ENCODE measurements around the gene SHLD1.
A peak's percentile ranks its signal among the peaks of the same experiment; 100 is the strongest.
"Not testable (repeated sequence)": the region's sequence is repeated elsewhere in the genome, so short reads cannot be mapped to it uniquely, and the experiment has no call there.

The SHLD1 gene

DNA sequence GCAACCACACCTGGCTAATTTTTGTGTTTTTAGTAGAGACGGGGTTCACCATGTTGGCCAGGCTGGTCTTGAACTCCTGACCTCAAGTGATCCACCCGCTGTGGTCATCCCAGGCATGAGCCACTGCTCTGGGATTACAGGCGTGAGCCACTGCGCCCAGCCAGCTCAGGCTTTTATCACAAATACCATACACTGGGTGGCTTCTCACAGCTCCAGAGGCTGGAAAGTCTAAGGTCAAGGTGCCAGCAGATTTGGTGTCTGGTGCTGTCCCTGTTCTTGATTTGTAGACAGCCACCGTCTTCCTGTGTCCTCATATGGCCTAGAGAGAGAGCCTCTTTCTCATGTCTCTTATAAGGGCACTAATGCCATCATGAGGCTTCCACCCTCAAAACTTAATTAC is 25.9 kb downstream of the SHLD1 start:
- CTCF ChIA-PET = interaction anchor here (1.1 to 1.4 kb wide), 2 partner anchors 10 to 19 kb away, joined by 3 read pairs; no protein-coding TSS in a partner anchor
- Histone ChIP-seq H3K27me3 (replicated peaks in 2 of 5; ENCODE audit: control insufficient read depth in 4 of 5, insufficient read depth in 5 of 5, low read length in 4 of 5) (no peaks in the 10 kb centered on the region), H3K9me3 (ENCODE audit: control extremely low read depth in 1 of 5, control insufficient read depth in 4 of 5, insufficient read depth in 2 of 5, low read depth in 1 of 5, low read length in 4 of 5) (no peaks in the 10 kb centered on the region), H3K36me3 (ENCODE audit: control insufficient read depth in 4 of 4, insufficient read depth in 4 of 4, low read length in 3 of 4) (peaks cover 8 to 34% (median 21%) of the 10 kb centered on the region in 4 experiments), H3K27ac (ENCODE audit: insufficient read depth in 1 of 2, low read depth in 1 of 2, low read length in 2 of 2, poor library complexity in 1 of 2, severe bottlenecking in 2 of 2) (no peak overlapping the region), H3K4me1 (ENCODE audit: control extremely low read depth in 1 of 4, control insufficient read depth in 4 of 4, insufficient read depth in 4 of 4, low read length in 3 of 4) (no peaks in the 10 kb centered on the region), H3K4me3 (ENCODE audit: control insufficient read depth in 1 of 7, extremely low read depth in 1 of 7, insufficient read depth in 4 of 7, low read depth in 2 of 7, low read length in 6 of 7) (no peak overlapping the region)
- 92% methylated on average over 5 of the region's 5 CpGs for WGBS (ENCODE audit: insufficient coverage)
- POLR2A ChIA-PET = no interaction called here
- DNase-seq = no peak

- Histone ChIP-seq H3K9me3 (ENCODE audit: control extremely low read depth in 1 of 5, control insufficient read depth in 4 of 5, insufficient read depth in 2 of 5, low read depth in 1 of 5, low read length in 4 of 5) (no peaks in the 10 kb centered on the region), H3K4me1 (ENCODE audit: control extremely low read depth in 1 of 4, control insufficient read depth in 4 of 4, insufficient read depth in 4 of 4, low read length in 3 of 4) (no peaks in the 10 kb centered on the region), H3K27me3 (replicated peaks in 2 of 5; ENCODE audit: control insufficient read depth in 4 of 5, insufficient read depth in 5 of 5, low read length in 4 of 5) (no peaks in the 10 kb centered on the region), H3K27ac (ENCODE audit: insufficient read depth in 1 of 2, low read depth in 1 of 2, low read length in 2 of 2, poor library complexity in 1 of 2, severe bottlenecking in 2 of 2) (no peak overlapping the region), H3K4me3 (ENCODE audit: control insufficient read depth in 1 of 7, extremely low read depth in 1 of 7, insufficient read depth in 4 of 7, low read depth in 2 of 7, low read length in 6 of 7) (no peak overlapping the region), H3K36me3 (ENCODE audit: control insufficient read depth in 4 of 4, insufficient read depth in 4 of 4, low read length in 3 of 4) (peaks cover 9 to 27% (median 14%) of the 10 kb centered on the region in 4 experiments)
- no peak for DNase-seq
- WGBS (ENCODE audit: insufficient coverage) = 93% methylated on average over 3 of the region's 3 CpGs
- POLR2A ChIA-PET = no interaction called here
- CTCF ChIA-PET = no interaction called here
These were observed 29.1 kb downstream of the SHLD1 start for GRCh38 chr20:5779071-5779900.

- POLR2A ChIA-PET = no interaction called here
- CTCF ChIA-PET = interaction anchor here (9.7 to 11.4 kb wide), 2 partner anchors 211 to 250 kb away, joined by 74 to 112 read pairs; no protein-coding TSS in a partner anchor
- DNase-seq = peak in 1 of 3 donors; percentile 10
- H3K4me1 ChIP-seq (ENCODE audit: control extremely low read depth in 1 of 4, control insufficient read depth in 4 of 4, insufficient read depth in 4 of 4, low read length in 3 of 4) = no peaks in the 10 kb centered on the region
- 100% methylated on average over 2 of the region's 2 CpGs for WGBS (ENCODE audit: insufficient coverage)
- H3K27ac ChIP-seq (ENCODE audit: insufficient read depth in 1 of 2, low read depth in 1 of 2, low read length in 2 of 2, poor library complexity in 1 of 2, severe bottlenecking in 2 of 2) = peak overlapping the region in 1 of 2 experiments; percentile 7
- no peaks in the 10 kb centered on the region for H3K27me3 ChIP-seq (replicated peaks in 2 of 5; ENCODE audit: control insufficient read depth in 4 of 5, insufficient read depth in 5 of 5, low read length in 4 of 5)
- no peaks in the 10 kb centered on the region for H3K9me3 ChIP-seq (ENCODE audit: control extremely low read depth in 1 of 5, control insufficient read depth in 4 of 5, insufficient read depth in 2 of 5, low read depth in 1 of 5, low read length in 4 of 5)
- H3K4me3 ChIP-seq (ENCODE audit: control insufficient read depth in 1 of 7, extremely low read depth in 1 of 7, insufficient read depth in 4 of 7, low read depth in 2 of 7, low read length in 6 of 7) = no peak overlapping the region
- peaks cover 0 to 25% (median 12%) of the 10 kb centered on the region in 4 experiments for H3K36me3 ChIP-seq (ENCODE audit: control insufficient read depth in 4 of 4, insufficient read depth in 4 of 4, low read length in 3 of 4)
These were observed 30.6 kb downstream of the SHLD1 start for GRCh38 chr20:5780846-5781217.

- H3K9me3 ChIP-seq (ENCODE audit: control extremely low read depth in 1 of 5, control insufficient read depth in 4 of 5, insufficient read depth in 2 of 5, low read depth in 1 of 5, low read length in 4 of 5); H3K27me3 ChIP-seq (replicated peaks in 2 of 5; ENCODE audit: control insufficient read depth in 4 of 5, insufficient read depth in 5 of 5, low read length in 4 of 5); POLR2A ChIA-PET; H3K4me3 ChIP-seq (ENCODE audit: control insufficient read depth in 1 of 7, extremely low read depth in 1 of 7, insufficient read depth in 4 of 7, low read depth in 2 of 7, low read length in 6 of 7); H3K27ac ChIP-seq (ENCODE audit: insufficient read depth in 1 of 2, low read depth in 1 of 2, low read length in 2 of 2, poor library complexity in 1 of 2, severe bottlenecking in 2 of 2); DNase-seq; H3K4me1 ChIP-seq (ENCODE audit: control extremely low read depth in 1 of 4, control insufficient read depth in 4 of 4, insufficient read depth in 4 of 4, low read length in 3 of 4): not testable (repeated sequence)
- 100% methylated on average over 8 of the region's 8 CpGs for WGBS (ENCODE audit: insufficient coverage)
- CTCF ChIA-PET = interaction anchor here (9.7 to 11.4 kb wide), 2 partner anchors 212 to 251 kb away, joined by 74 to 112 read pairs; no protein-coding TSS in a partner anchor
- H3K36me3 ChIP-seq (ENCODE audit: control insufficient read depth in 4 of 4, insufficient read depth in 4 of 4, low read length in 3 of 4) = peaks cover 0 to 22% (median 11%) of the 10 kb centered on the region in 4 experiments
These were observed 31.2 kb downstream of the SHLD1 start for GRCh38 chr20:5781367-5781766.

GRCh38 chr20:5781798-5782750 is 31.9 kb downstream of the SHLD1 start:
- Histone ChIP-seq H3K27me3 (replicated peaks in 2 of 5; ENCODE audit: control insufficient read depth in 4 of 5, insufficient read depth in 5 of 5, low read length in 4 of 5) (no peaks in the 10 kb centered on the region), H3K4me3 (ENCODE audit: control insufficient read depth in 1 of 7, extremely low read depth in 1 of 7, insufficient read depth in 4 of 7, low read depth in 2 of 7, low read length in 6 of 7) (no peak overlapping the region), H3K4me1 (ENCODE audit: control extremely low read depth in 1 of 4, control insufficient read depth in 4 of 4, insufficient read depth in 4 of 4, low read length in 3 of 4) (no peaks in the 10 kb centered on the region), H3K27ac (ENCODE audit: insufficient read depth in 1 of 2, low read depth in 1 of 2, low read length in 2 of 2, poor library complexity in 1 of 2, severe bottlenecking in 2 of 2) (peak overlapping the region in 1 of 2 experiments; percentile 52), H3K9me3 (ENCODE audit: control extremely low read depth in 1 of 5, control insufficient read depth in 4 of 5, insufficient read depth in 2 of 5, low read depth in 1 of 5, low read length in 4 of 5) (no peaks in the 10 kb centered on the region), H3K36me3 (ENCODE audit: control insufficient read depth in 4 of 4, insufficient read depth in 4 of 4, low read length in 3 of 4) (peaks cover 0 to 22% (median 11%) of the 10 kb centered on the region in 4 experiments)
- 98% methylated on average over 7 of the region's 11 CpGs for WGBS (ENCODE audit: insufficient coverage)
- ChIA-PET CTCF (interaction anchor here (1.2 to 11.4 kb wide), 3 partner anchors 15 to 252 kb away, joined by 3 to 112 read pairs (median 74); no protein-coding TSS in a partner anchor), POLR2A (interaction anchor here (1.1 kb wide), 1 partner anchor 16 kb away, joined by 3 read pairs; no protein-coding TSS in a partner anchor)
- DNase-seq = no peak

GRCh38 chr20:5784735-5785134 is 34.5 kb downstream of the SHLD1 start:
- no peak overlapping the region for H3K4me3 ChIP-seq (ENCODE audit: control insufficient read depth in 1 of 7, extremely low read depth in 1 of 7, insufficient read depth in 4 of 7, low read depth in 2 of 7, low read length in 6 of 7)
- DNase-seq = peak in 2 of 3 donors; percentile 30 to 64
- ChIA-PET POLR2A (no interaction called here), CTCF (interaction anchor here (1.2 to 11.4 kb wide), 5 partner anchors 9 to 254 kb away, joined by 3 to 112 read pairs (median 4); no protein-coding TSS in a partner anchor)
- H3K27ac ChIP-seq (ENCODE audit: insufficient read depth in 1 of 2, low read depth in 1 of 2, low read length in 2 of 2, poor library complexity in 1 of 2, severe bottlenecking in 2 of 2) = peak overlapping the region in 1 of 2 experiments; percentile 23
- H3K9me3 ChIP-seq (ENCODE audit: control extremely low read depth in 1 of 5, control insufficient read depth in 4 of 5, insufficient read depth in 2 of 5, low read depth in 1 of 5, low read length in 4 of 5) = no peaks in the 10 kb centered on the region
- WGBS (ENCODE audit: insufficient coverage) = 91% methylated on average over 7 of the region's 8 CpGs
- peaks cover 0 to 15% (median 6%) of the 10 kb centered on the region in 4 experiments for H3K36me3 ChIP-seq (ENCODE audit: control insufficient read depth in 4 of 4, insufficient read depth in 4 of 4, low read length in 3 of 4)
- peaks cover 0 to 2% (median 0%) of the 10 kb centered on the region in 4 experiments for H3K4me1 ChIP-seq (ENCODE audit: control extremely low read depth in 1 of 4, control insufficient read depth in 4 of 4, insufficient read depth in 4 of 4, low read length in 3 of 4)
- H3K27me3 ChIP-seq (replicated peaks in 2 of 5; ENCODE audit: control insufficient read depth in 4 of 5, insufficient read depth in 5 of 5, low read length in 4 of 5) = no peaks in the 10 kb centered on the region
